A549 (cell line): ENCODE data around the gene ECEL1. TPM values are rescaled to one million over a fixed set of nuclear protein-coding genes. Genes with fewer than 3 reads are reported as not detected.

ENCODE experiments used
- ATAC-seq, 2 experiments: fragments of 200-7000 bp in 1 of 2; fragments of >200 bp in 1 of 2; cut with Nextera tagmentation in 1 of 2; cut with Tn5 transposase in 1 of 2; 3 replicates each; pipeline versions ENCODE4 v1.8.0 to v1.9.1; 2018 to 2020; ENCODE audit warnings: mild to moderate bottlenecking in 1 of 2, moderate library complexity in 1 of 2
- CTCF ChIA-PET: fragments of 300-600 bp; sonication (Branson Sonifier 250); formaldehyde crosslinking; extraction: SDS; loops from one replicate; lab custom pipeline; 2021; ENCODE audit warnings: antibody characterized with exemption, inconsistent platforms; lab: Yijun Ruan, JAX
- POLR2A ChIA-PET: fragments of 350-600 bp; formaldehyde crosslinking; extraction: SDS; loops from one replicate; lab custom pipeline; 2021; ENCODE audit warnings: antibody characterized with exemption, inconsistent platforms; lab: Yijun Ruan, JAX
- DNase-seq, 2 experiments: peaks; one replicate each; pipeline versions ENCODE4 v3.0.0 to v3.0.0-alpha.2; 2011 to 2016; ENCODE audit warnings: low read depth in 1 of 2, low spot score in 1 of 2
- FAIRE-seq: peaks from 2 replicates; lab custom pipeline; 2011; peaks lifted over from hg19 to GRCh38; lab: Jason Lieb, UNC
- H3K27ac ChIP-seq, 2 experiments: fragments of >200 bp; sonication (Bioruptor Twin); formaldehyde crosslinking; 3 replicates each; pipeline ENCODE4 v1.5.1; 2016 to 2017
- H3K4me1 ChIP-seq: fragments of >200 bp; sonication (Bioruptor Twin); formaldehyde crosslinking; 3 replicates; pipeline ENCODE4 v1.6.1; 2016
- H3K4me2 ChIP-seq: fragments of >200 bp; sonication (Bioruptor Twin); formaldehyde crosslinking; 3 replicates; pipeline ENCODE4 v1.6.1; 2016
- H3K4me3 ChIP-seq: fragments of >200 bp; sonication (Bioruptor Twin); formaldehyde crosslinking; 3 replicates; pipeline ENCODE4 v1.5.1; 2016
- H3K9me3 ChIP-seq: fragments of >200 bp; sonication (Bioruptor Twin); formaldehyde crosslinking; 3 replicates; pipeline ENCODE4 v1.6.1; 2016
- CBX2 ChIP-seq: fragments of 200-600 bp; sonication (generic); IDR thresholded peaks from 2 replicates; pipeline ENCODE4 v1.6.1; 2016; ENCODE audit warnings: low read depth, mild to moderate bottlenecking, borderline replicate concordance
- CHD4 ChIP-seq: fragments of 200-600 bp; sonication (generic); IDR thresholded peaks from 2 replicates; pipeline ENCODE4 v1.6.1; 2016; ENCODE audit warnings: antibody characterized with exemption, mild to moderate bottlenecking, borderline replicate concordance
- ESRRA ChIP-seq: fragments of 150-350 bp; IDR thresholded peaks from 2 replicates; pipeline ENCODE4 v1.6.1; 2014; ENCODE audit warnings: mild to moderate bottlenecking, low read length, borderline replicate concordance
- FOSL2 ChIP-seq, 2 experiments: fragments of 450-650 bp in 1 of 2; fragments of >200 bp in 1 of 2; sonication (Bioruptor Twin) in 1 of 2; formaldehyde crosslinking; IDR thresholded peaks; 2 replicates each; pipeline versions ENCODE4 v1.5.0 to v1.6.1; 2016 to 2020; ENCODE audit warnings: mild to moderate bottlenecking in 1 of 2, moderate library complexity in 1 of 2
- FOXS1 ChIP-seq: fragments of 250-450 bp; sonication (Bioruptor Pico); IDR thresholded peaks from 2 replicates; pipeline ENCODE4 v1.5.0; 2020; ENCODE audit warnings: mild to moderate bottlenecking, moderate library complexity
- HDAC2 ChIP-seq: fragments of 200-600 bp; sonication (generic); IDR thresholded peaks from 2 replicates; pipeline ENCODE4 v1.6.1; 2016
- HOXB5 ChIP-seq: fragments of 250-450 bp; sonication (Bioruptor Pico); IDR thresholded peaks from 2 replicates; pipeline ENCODE4 v1.5.0; 2020; ENCODE audit warnings: mild to moderate bottlenecking, moderate library complexity
- JUN ChIP-seq, 2 experiments: fragments of >200 bp; sonication (Bioruptor Twin); formaldehyde crosslinking; IDR thresholded peaks; 2 replicates in 1 of 2; 3 replicates in 1 of 2; pipeline ENCODE4 v1.6.1; 2016 to 2017
- JUNB ChIP-seq: fragments of >200 bp; sonication (Bioruptor Twin); formaldehyde crosslinking; IDR thresholded peaks from 2 replicates; pipeline ENCODE4 v1.6.1; 2016
- MAZ ChIP-seq: fragments of 150-350 bp; IDR thresholded peaks from 2 replicates; pipeline ENCODE4 v1.6.1; 2014; ENCODE audit warnings: antibody characterized with exemption, low read depth, low read length, borderline replicate concordance
- NFE2L2 ChIP-seq: fragments of 150-350 bp; conservative IDR thresholded peaks from 2 replicates; pipeline ENCODE4 v1.6.1; 2014; ENCODE audit warnings: low read length
- POLR2AphosphoS2 ChIP-seq: conservative IDR thresholded peaks from 2 replicates; pipeline ENCODE4 v1.6.1; 2012; ENCODE audit warnings: low read length, improper control_type of control experiment, inconsistent platforms
- RAD21 ChIP-seq, 2 experiments: fragments of >200 bp in 1 of 2; sonication (Bioruptor Twin) in 1 of 2; formaldehyde crosslinking in 1 of 2; IDR thresholded peaks in 1 of 2; conservative IDR thresholded peaks in 1 of 2; 2 replicates in 1 of 2; 3 replicates in 1 of 2; pipeline ENCODE4 v1.6.1; 2012 to 2018; ENCODE audit warnings: inconsistent platforms in 1 of 2
- TFCP2L1 ChIP-seq: fragments of 250-450 bp; sonication (Bioruptor Pico); IDR thresholded peaks from 2 replicates; pipeline ENCODE4 v1.5.0; 2021; ENCODE audit warnings: mild to moderate bottlenecking
- ZC3H11A ChIP-seq: fragments of 450-650 bp; IDR thresholded peaks from 2 replicates; pipeline ENCODE4 v1.6.1; 2014; ENCODE audit warnings: antibody characterized with exemption, mild to moderate bottlenecking
- ZNF302 ChIP-seq: fragments of 250-450 bp; sonication (Bioruptor Pico); IDR thresholded peaks from 2 replicates; pipeline ENCODE4 v1.9.0; 2021; ENCODE audit warnings: inconsistent platforms, mild to moderate bottlenecking, moderate library complexity
- ZSCAN20 ChIP-seq: fragments of 250-450 bp; sonication (Bioruptor Pico); IDR thresholded peaks from 2 replicates; pipeline ENCODE4 v1.8.0; 2022; ENCODE audit warnings: mild to moderate bottlenecking, moderate library complexity
- WGBS: methylation state at CpG from one replicate; pipeline ENCODE4 v1.1.6; 2017; ENCODE audit errors: missing lambda C conversion rate; 5-methylcytosine and 5-hydroxymethylcytosine counted together
- polyA plus RNA-seq, 4 experiments: library from polyadenylated mRNA; depleted of rRNA in 3 of 4; stranded (reverse); fragments of >200 nt; fragmentation: RNase III in 1 of 4; extraction: RNeasy Plus Mini Kit Qiagen cat#74134 plus additional on column Dnase treatment in 1 of 4; gene quantifications; 2 replicates in 3 of 4; 3 replicates in 1 of 4; pipeline ENCODE4 v1.2.3, GENCODE V29; 2011 to 2017
- TF ChIP-seq, protein P1 (sequence below): fragments of >200 bp; sonication (Bioruptor Twin); formaldehyde crosslinking; IDR thresholded peaks from 2 replicates; pipeline ENCODE4 v1.6.1; 2016
- TF ChIP-seq, protein P2 (sequence below): fragments of 450-650 bp; IDR thresholded peaks from 2 replicates; pipeline ENCODE4 v1.6.1; 2014; ENCODE audit warnings: antibody characterized with exemption

ECEL1 gene
- polyA plus RNA-seq, 2 of the 4 experiments (the other 2 are of a cell fraction): 0.12 to 0.18 TPM

DNA sequence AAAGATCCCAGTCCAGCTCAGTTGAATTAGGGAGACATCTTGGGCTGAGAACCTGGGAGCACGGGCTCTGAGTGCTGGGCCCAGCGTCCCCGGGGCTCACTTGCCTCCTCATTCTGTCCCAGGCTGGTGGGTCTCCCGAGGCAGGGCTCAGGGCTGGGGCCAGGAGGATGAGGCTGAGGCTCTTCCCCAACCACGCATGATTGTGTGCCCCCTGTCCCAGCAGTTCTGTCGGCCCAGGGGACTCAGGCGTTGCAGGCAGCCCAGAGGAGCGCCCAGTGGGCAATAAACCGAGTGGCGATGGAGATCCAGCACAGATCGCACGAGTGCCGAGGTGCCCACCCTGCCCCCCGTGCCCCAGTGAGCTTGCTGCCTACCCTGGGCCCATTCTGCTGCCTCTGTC, 33.5 kb upstream of the ECEL1 start:
- no peaks in the 10 kb centered on the region for H3K9me3 ChIP-seq
- ChIA-PET CTCF (interaction anchor here (0.9 to 8.2 kb wide), 26 partner anchors 11 to 667 kb away, joined by 3 to 107 read pairs (median 8); no protein-coding TSS in a partner anchor), POLR2A (no interaction called here)
- WGBS: 67% methylated on average over 13 of the region's 14 CpGs
- no peak overlapping the region for H3K27ac ChIP-seq
- TF ChIP-seq ZNF302 (no peak), CBX2 (no peak), NFE2L2 (no peak), ESRRA (no peak), RAD21 (conservative IDR thresholded peaks at IDR 0.05 in 1 of 2, IDR thresholded peaks at IDR 0.05 in 1 of 2) (no peak), POLR2AphosphoS2 (no peak)
- H3K4me3 ChIP-seq: no peak overlapping the region
- H3K4me1 ChIP-seq: peaks cover 26% of the 10 kb centered on the region; the same call in 2 of the 3 replicates
- no peak for ATAC-seq
- no peak for FAIRE-seq
- no peak overlapping the region for H3K4me2 ChIP-seq
- DNase-seq: no peak

DNA sequence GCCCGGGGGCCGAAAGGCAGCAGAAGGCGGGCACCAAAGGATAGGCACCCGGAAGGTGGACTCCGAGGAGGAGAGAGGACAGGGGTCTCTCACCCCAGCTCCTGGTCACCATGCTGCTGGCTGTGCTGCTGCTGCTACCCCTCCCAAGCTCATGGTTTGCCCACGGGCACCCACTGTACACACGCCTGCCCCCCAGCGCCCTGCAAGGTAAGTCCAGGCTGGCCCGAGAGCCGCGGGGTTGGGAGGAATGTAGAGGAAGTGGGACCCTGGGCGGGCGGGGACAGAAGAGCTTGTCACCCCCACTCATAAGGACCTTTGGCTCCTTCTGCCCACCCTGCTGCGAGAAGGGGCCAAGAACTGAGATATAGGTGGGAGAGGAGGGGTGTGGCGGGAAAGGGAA, 32.9 kb upstream of the ECEL1 start:
- TF ChIP-seq FOXS1: no peak
- no peak for TF ChIP-seq MAZ
- TF ChIP-seq ZSCAN20: no peak
- TF ChIP-seq HOXB5 (CRISPR knock-in tag): no peak
- TF ChIP-seq JUNB: no peak
- no peak for TF ChIP-seq HDAC2
- TF ChIP-seq CHD4: no peak
- TF ChIP-seq, all 56 proteins: peak for 0
- no peak overlapping the region for H3K27ac ChIP-seq
- H3K9me3 ChIP-seq: no peaks in the 10 kb centered on the region
- ATAC-seq (no peak), DNase-seq (no peak), FAIRE-seq (no peak)
- POLR2A ChIA-PET: no interaction called here
- H3K4me3 ChIP-seq: no peak overlapping the region
- WGBS: 68% methylated on average over 7 of the region's 15 CpGs
- CTCF ChIA-PET: interaction anchor here (0.9 to 8.2 kb wide), 17 partner anchors 10 to 908 kb away, joined by 3 to 107 read pairs (median 13); no protein-coding TSS in a partner anchor
- H3K4me2 ChIP-seq: no peak overlapping the region
- H3K4me1 ChIP-seq: peaks cover 23% of the 10 kb centered on the region; the same call in 2 of the 3 replicates

DNA sequence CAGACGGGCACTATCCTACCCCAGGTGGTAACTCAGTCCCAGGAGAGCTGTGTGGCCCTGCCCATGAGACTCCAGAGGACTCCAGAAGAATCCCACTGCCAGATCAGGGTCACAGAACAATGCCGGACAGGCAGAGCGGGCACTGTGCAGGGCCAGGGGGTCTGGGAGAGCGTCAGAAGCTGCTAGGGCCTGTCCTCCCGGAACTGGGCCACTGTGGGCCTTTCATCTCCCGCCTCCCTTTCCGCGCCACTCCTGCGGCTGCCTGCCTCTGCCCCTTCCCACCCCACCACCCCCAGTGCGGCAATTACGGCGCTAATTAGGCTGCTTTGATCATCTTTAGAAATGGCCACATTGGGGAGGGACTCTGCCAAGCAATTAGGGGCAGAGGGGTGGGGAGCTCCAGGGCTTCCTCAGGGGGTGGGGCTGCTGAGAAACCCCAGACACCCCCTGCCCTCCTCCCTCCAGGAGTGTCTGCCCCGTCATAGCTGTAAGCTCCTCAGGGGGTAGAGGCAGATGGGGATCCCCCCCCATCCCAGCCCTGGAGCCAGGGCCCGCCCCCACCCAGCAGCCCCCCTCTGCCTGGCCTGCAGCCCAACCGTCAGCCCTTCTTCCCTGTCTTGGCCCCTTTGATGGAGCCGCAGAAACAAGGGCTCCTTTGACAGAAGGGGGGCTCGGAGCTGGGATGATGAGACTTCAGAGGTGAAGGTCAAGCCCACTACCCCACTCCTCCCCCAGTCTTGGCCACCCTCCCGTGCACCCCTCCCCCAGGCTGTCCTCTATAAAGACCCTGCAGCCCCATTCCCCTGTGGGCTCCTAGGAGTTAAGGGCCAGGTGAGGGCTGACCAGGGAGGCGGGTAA, 32.2 kb upstream of the ECEL1 start, which contains the start of gene PRSS56:
Gene PRSS56, plus strand, starts transcription at position 808 of the 858 bp plus-strand sequence. CDS start 211 bp downstream, outside the sequence.
- no peak for TF ChIP-seq JUN (IDR thresholded peaks at IDR 0.05)
- TF ChIP-seq ZSCAN20: no peak
- TF ChIP-seq ZC3H11A: no peak
- TF ChIP-seq, protein P1, sequence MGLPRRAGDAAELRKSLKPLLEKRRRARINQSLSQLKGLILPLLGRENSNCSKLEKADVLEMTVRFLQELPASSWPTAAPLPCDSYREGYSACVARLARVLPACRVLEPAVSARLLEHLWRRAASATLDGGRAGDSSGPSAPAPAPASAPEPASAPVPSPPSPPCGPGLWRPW: no peak
- TF ChIP-seq, protein P2, sequence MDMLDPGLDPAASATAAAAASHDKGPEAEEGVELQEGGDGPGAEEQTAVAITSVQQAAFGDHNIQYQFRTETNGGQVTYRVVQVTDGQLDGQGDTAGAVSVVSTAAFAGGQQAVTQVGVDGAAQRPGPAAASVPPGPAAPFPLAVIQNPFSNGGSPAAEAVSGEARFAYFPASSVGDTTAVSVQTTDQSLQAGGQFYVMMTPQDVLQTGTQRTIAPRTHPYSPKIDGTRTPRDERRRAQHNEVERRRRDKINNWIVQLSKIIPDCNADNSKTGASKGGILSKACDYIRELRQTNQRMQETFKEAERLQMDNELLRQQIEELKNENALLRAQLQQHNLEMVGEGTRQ: no peak
- TF ChIP-seq FOSL2 (IDR thresholded peaks at IDR 0.05): no peak
- TF ChIP-seq FOSL2 (CRISPR knock-in tag; IDR thresholded peaks at IDR 0.05): no peak
- no peak for TF ChIP-seq TFCP2L1 (CRISPR knock-in tag)
- WGBS: 79% methylated on average over 14 of the region's 19 CpGs
- DNase-seq: no peak
- peaks cover 22% of the 10 kb centered on the region; the same call in 2 of the 3 replicates for H3K4me1 ChIP-seq
- FAIRE-seq: no peak
- ChIA-PET POLR2A (no interaction called here), CTCF (interaction anchor here (0.9 to 8.2 kb wide), 15 partner anchors 10 to 908 kb away, joined by 3 to 107 read pairs (median 7); no protein-coding TSS in a partner anchor)
- H3K4me2 ChIP-seq: no peak within 1 kb of the TSS
- no peak for ATAC-seq
- no peaks in the 10 kb centered on the region for H3K9me3 ChIP-seq
- H3K4me3 ChIP-seq: no peak within 1 kb of the TSS
- no peak within 1 kb of the TSS for H3K27ac ChIP-seq
